ENCODE data around the gene SH3D19. TPM values are rescaled to one million over a fixed set of nuclear protein-coding genes. Genes with fewer than 3 reads are reported as not detected.

SH3D19 gene
- total RNA-seq, 6 experiments from 2014 or later: 40.2 to 53.8 (median 46.9) TPM

- intact Hi-C loops (cut with DNase I): no loop called here
- Histone ChIP-seq H3K9me3 (no peaks in the 10 kb centered on the region), H3K36me3 (no peaks in the 10 kb centered on the region), H3K27ac (peak overlapping the region in 2 of 3 donors; percentile 62 to 88), H3K4me1 (peaks cover 0 to 73% (median 9%) of the 10 kb centered on the region in 4 donors), H3K4me3 (no peak overlapping the region), H3K27me3 (no peaks in the 10 kb centered on the region)
- ATAC-seq (peak in 1 of 4 donors; percentile 26), DNase-seq (no peak)
- whole genome bisulfite sequencing (ENCODE audit: insufficient coverage, low coverage, low lambda C conversion rate, missing lambda C conversion rate): 63% methylated on average over 3 of the region's 5 CpGs
- no peak for TF ChIP-seq POLR2A (IDR thresholded peaks at IDR 0.05)
- TF ChIP-seq CTCF (IDR thresholded peaks at IDR 0.05): no peak
Observed at GRCh38 chr4:151250706-151251105, 74.7 kb downstream of the SH3D19 start.

GRCh38 chr4:151248519-151248918, 76.9 kb downstream of the SH3D19 start:
- H3K36me3 ChIP-seq: no peaks in the 10 kb centered on the region
- peak overlapping the region in 2 of 3 donors; percentile 39 to 88 for H3K27ac ChIP-seq
- H3K9me3 ChIP-seq: no peaks in the 10 kb centered on the region
- TF ChIP-seq CTCF (IDR thresholded peaks at IDR 0.05) (no peak), POLR2A (IDR thresholded peaks at IDR 0.05) (no peak)
- peak; percentile 54 to 79 (median 63) for ATAC-seq
- H3K4me1 ChIP-seq: peaks cover 0 to 69% (median 9%) of the 10 kb centered on the region in 4 donors
- H3K4me3 ChIP-seq: no peak overlapping the region
- peak in 1 of 3 donors; percentile 67 for DNase-seq
- WGBS (ENCODE audit: insufficient coverage, low coverage, low lambda C conversion rate, missing lambda C conversion rate): 35% methylated on average over 2 of the region's 2 CpGs
- intact Hi-C loops (cut with DNase I): no loop called here
- no peaks in the 10 kb centered on the region for H3K27me3 ChIP-seq

- no peaks in the 10 kb centered on the region for H3K27me3 ChIP-seq
- H3K9me3 ChIP-seq: no peaks in the 10 kb centered on the region
- intact Hi-C loops (cut with DNase I): no loop called here
- ATAC-seq (no peak), DNase-seq (no peak)
- H3K36me3 ChIP-seq: no peaks in the 10 kb centered on the region
- no peak for TF ChIP-seq POLR2A (IDR thresholded peaks at IDR 0.05)
- no peak for TF ChIP-seq CTCF (IDR thresholded peaks at IDR 0.05)
- WGBS (ENCODE audit: insufficient coverage, low coverage, low lambda C conversion rate, missing lambda C conversion rate): 88% methylated on average over 2 of the region's 2 CpGs
- peak overlapping the region in 2 of 3 donors; percentile 14 to 88 for H3K27ac ChIP-seq
- H3K4me3 ChIP-seq: no peak overlapping the region
- peaks cover 0 to 60% (median 8%) of the 10 kb centered on the region in 4 donors for H3K4me1 ChIP-seq
Observed at GRCh38 chr4:151247395-151247794, 78.0 kb downstream of the SH3D19 start.

GRCh38 chr4:151246742-151247141, 78.7 kb downstream of the SH3D19 start:
- no peak for TF ChIP-seq POLR2A (IDR thresholded peaks at IDR 0.05)
- TF ChIP-seq CTCF (IDR thresholded peaks at IDR 0.05): no peak
- peaks cover 0 to 55% (median 3%) of the 10 kb centered on the region in 4 donors for H3K4me1 ChIP-seq
- intact Hi-C loops (cut with DNase I): no loop called here
- DNase-seq (no peak), ATAC-seq (peak; percentile 49 to 61 (median 56))
- no peaks in the 10 kb centered on the region for H3K27me3 ChIP-seq
- no peaks in the 10 kb centered on the region for H3K9me3 ChIP-seq
- peak overlapping the region in 1 of 3 donors; percentile 88 for H3K27ac ChIP-seq
- WGBS (ENCODE audit: insufficient coverage, low coverage, low lambda C conversion rate, missing lambda C conversion rate): 48% methylated on average over 2 of the region's 2 CpGs
- no peaks in the 10 kb centered on the region for H3K36me3 ChIP-seq
- H3K4me3 ChIP-seq: no peak overlapping the region

- Histone ChIP-seq H3K36me3 (no peaks in the 10 kb centered on the region), H3K4me3 (no peak overlapping the region), H3K9me3 (no peaks in the 10 kb centered on the region), H3K27me3 (no peaks in the 10 kb centered on the region), H3K4me1 (peaks cover 0 to 11% (median 0%) of the 10 kb centered on the region in 4 donors), H3K27ac (no peak overlapping the region)
- ATAC-seq (no peak), DNase-seq (no peak)
- intact Hi-C loops (cut with DNase I): no loop called here
- no peak for TF ChIP-seq CTCF (IDR thresholded peaks at IDR 0.05)
- no peak for TF ChIP-seq POLR2A (IDR thresholded peaks at IDR 0.05)
- 93% methylated on average over 2 of the region's 2 CpGs for WGBS (ENCODE audit: insufficient coverage, low coverage, low lambda C conversion rate, missing lambda C conversion rate)
Observed at GRCh38 chr4:151242305-151242704, 83.1 kb downstream of the SH3D19 start.
